PC-3 (cell line): Measurements from ENCODE around the gene LRRC8A. TPM values are rescaled to one million over a fixed set of nuclear protein-coding genes. Genes with fewer than 3 reads are reported as not detected.

Experiments
- ATAC-seq: fragments of 200-7000 bp; cut with Tn5 transposase; 2 replicates; pipeline ENCODE4 v1.9.1; 2020; ENCODE audit warnings: mild to moderate bottlenecking, moderate library complexity
- BruUV-seq: library from RNA; stranded (reverse); fragments of 400-500 nt; replicated peaks from 2 replicates; lab custom pipeline; 2021; lab: Mats Ljungman, UMichigan
- CTCF ChIA-PET: fragments of 300-600 bp; sonication (Branson Sonifier 250); formaldehyde crosslinking; loops from one replicate; lab custom pipeline; 2022; ENCODE audit warnings: antibody characterized with exemption; lab: Charles Lee
- POLR2A ChIA-PET: fragments of 300-600 bp; sonication (Branson Sonifier 250); formaldehyde crosslinking; loops from one replicate; lab custom pipeline; 2022; ENCODE audit warnings: antibody characterized with exemption; ENCODE audit not compliant: unreplicated experiment; lab: Charles Lee
- DNase-seq: peaks from one replicate; pipeline ENCODE4 v3.0.0-alpha.2; 2015
- H2AFZ ChIP-seq: fragments of 300-600 bp; sonication (generic); 2 replicates; pipeline ENCODE4 v1.6.0; 2016; ENCODE audit warnings: antibody characterized with exemption, low read length
- H3F3A ChIP-seq: fragments of 300-600 bp; sonication (generic); one replicate; pipeline ENCODE4 v1.6.0; 2017; ENCODE audit warnings: antibody characterized with exemption, low read length, control low read depth, mild to moderate bottlenecking; ENCODE audit not compliant: unreplicated experiment
- H3K27ac ChIP-seq: fragments of 300-600 bp; sonication (generic); 2 replicates; pipeline ENCODE4 v1.5.1; 2016; ENCODE audit warnings: mild to moderate bottlenecking, low read length
- H3K27me3 ChIP-seq: fragments of 300-600 bp; sonication (generic); 2 replicates; pipeline ENCODE4 v1.6.1; 2016; ENCODE audit warnings: low read length, mixed read lengths
- H3K36me3 ChIP-seq: fragments of 300-600 bp; sonication (generic); 2 replicates; pipeline ENCODE4 v1.6.1; 2016; ENCODE audit warnings: low read depth, mixed run types, low read length, mixed read lengths
- H3K4me1 ChIP-seq: fragments of 300-600 bp; sonication (generic); 2 replicates; pipeline ENCODE4 v1.5.1; 2016; ENCODE audit warnings: low read length; ENCODE audit not compliant: insufficient read depth
- H3K4me2 ChIP-seq: fragments of 300-600 bp; sonication (generic); 2 replicates; pipeline ENCODE4 v1.6.0; 2016; ENCODE audit warnings: low read length
- H3K4me3 ChIP-seq: fragments of 300-600 bp; sonication (generic); 2 replicates; pipeline ENCODE4 v1.5.1; 2016; ENCODE audit warnings: mild to moderate bottlenecking, low read length, mixed read lengths
- H3K79me2 ChIP-seq: fragments of 300-600 bp; sonication (generic); 2 replicates; pipeline ENCODE4 v1.6.1; 2017; ENCODE audit warnings: low read length, mixed read lengths
- H3K9ac ChIP-seq: fragments of 300-600 bp; sonication (generic); 2 replicates; pipeline ENCODE4 v1.6.0; 2016; ENCODE audit warnings: mild to moderate bottlenecking, low read length
- H3K9me2 ChIP-seq: fragments of 300-600 bp; sonication (generic); replicated peaks from 2 replicates; pipeline ENCODE4 v1.6.1; 2016; ENCODE audit warnings: mixed run types, low read length, mixed read lengths
- H3K9me3 ChIP-seq: fragments of 300-600 bp; sonication (generic); 2 replicates; pipeline ENCODE4 v1.6.1; 2016; ENCODE audit warnings: low read length, mixed read lengths
- H4K20me1 ChIP-seq: fragments of 300-600 bp; sonication (generic); 2 replicates; pipeline ENCODE4 v1.6.1; 2016; ENCODE audit warnings: low read length, mixed read lengths
- CTCF ChIP-seq: fragments of 300-600 bp; sonication (generic); conservative IDR thresholded peaks from 2 replicates; pipeline ENCODE4 v1.5.1; 2017; ENCODE audit warnings: antibody characterized with exemption, low read depth, mild to moderate bottlenecking, low read length
- EZH2 ChIP-seq: fragments of 300-600 bp; sonication (generic); IDR thresholded peaks from one replicate; pipeline ENCODE4 v1.6.1; 2017; ENCODE audit warnings: antibody characterized with exemption, mild to moderate bottlenecking, low read length; ENCODE audit not compliant: unreplicated experiment
- EZH2phosphoT487 ChIP-seq: fragments of 300-600 bp; sonication (generic); IDR thresholded peaks from 2 replicates; pipeline ENCODE4 v1.6.1; 2018; ENCODE audit warnings: mild to moderate bottlenecking, antibody characterized with exemption, low read length, borderline replicate concordance
- intact Hi-C: fragments of 100-400 bp; cut with micrococcal nuclease; formaldehyde crosslinking; loops from 2 replicates; pipeline ENCODE4 v1.9.0; 2023
- total RNA-seq: library from RNA; depleted of rRNA; stranded (reverse); fragments of >200 nt; gene quantifications from 2 replicates; pipeline ENCODE4 v1.2.3, GENCODE V29; 2014

Gene LRRC8A
- total RNA-seq, 1 experiment from 2014 or later = 65.5 TPM

GRCh38 chr9:128898382-128898781, 16.4 kb downstream of the LRRC8A start:
- no peak for TF ChIP-seq CTCF
- TF ChIP-seq EZH2phosphoT487 = no peak
- no peak for TF ChIP-seq EZH2
- Histone ChIP-seq H3K4me1 (peaks cover 26% of the 10 kb centered on the region), H3K9me2 (no peaks in the 10 kb centered on the region), H3K4me2 (no peak overlapping the region), H3K36me3 (peaks cover 7% of the 10 kb centered on the region), H3K79me2 (peaks cover 25% of the 10 kb centered on the region), H2AFZ (no peak overlapping the region), H3F3A (no peaks in the 10 kb centered on the region), H3K27me3 (no peaks in the 10 kb centered on the region), H3K4me3 (no peak overlapping the region), H3K27ac (no peak overlapping the region), H3K9me3 (no peaks in the 10 kb centered on the region), H4K20me1 (no peaks in the 10 kb centered on the region), H3K9ac (no peak overlapping the region)
- DNase-seq (no peak), ATAC-seq (no peak)
- CTCF ChIA-PET = no interaction called here
- intact Hi-C loops = no loop called here
- POLR2A ChIA-PET = no interaction called here
- BruUV-seq = no TSS peak

GRCh38 chr9:128898845-128899565, 17.1 kb downstream of the LRRC8A start:
- H3K9me3 ChIP-seq = no peaks in the 10 kb centered on the region
- TF ChIP-seq EZH2phosphoT487 (no peak), CTCF (no peak), EZH2 (no peak)
- H2AFZ ChIP-seq = no peak overlapping the region
- no peak overlapping the region for H3K4me3 ChIP-seq
- H3K36me3 ChIP-seq = peaks cover 7% of the 10 kb centered on the region
- no peak overlapping the region for H3K27ac ChIP-seq
- H3K9ac ChIP-seq = no peak overlapping the region
- no peak for ATAC-seq
- H3K4me1 ChIP-seq = peaks cover 29% of the 10 kb centered on the region
- no peaks in the 10 kb centered on the region for H3K27me3 ChIP-seq
- no peaks in the 10 kb centered on the region for H3K9me2 ChIP-seq
- no peaks in the 10 kb centered on the region for H3F3A ChIP-seq
- POLR2A ChIA-PET = no interaction called here
- peaks cover 21% of the 10 kb centered on the region; the same call in 1 of the 2 replicates for H3K79me2 ChIP-seq
- CTCF ChIA-PET = no interaction called here
- intact Hi-C loops = no loop called here
- DNase-seq = no peak
- no peak overlapping the region for H3K4me2 ChIP-seq
- BruUV-seq = no TSS peak
- H4K20me1 ChIP-seq = no peaks in the 10 kb centered on the region
